GM12878 (cell line): ENCODE data around the gene GNG12. TPM values are rescaled to one million over a fixed set of nuclear protein-coding genes. Genes with fewer than 3 reads are reported as not detected.

Source experiments
- ATAC-seq: fragments of 200-7000 bp; cut with Tn5 transposase; 3 replicates; pipeline ENCODE4 v1.9.1; 2020; ENCODE audit warnings: mild to moderate bottlenecking, moderate library complexity
- BruUV-seq: library from RNA; stranded (reverse); fragments of 400-500 nt; replicated peaks from 2 replicates; lab custom pipeline; 2021; lab: Mats Ljungman, UMichigan
- CTCF ChIA-PET: fragments of 300-600 bp; sonication (Branson Sonifier 250); formaldehyde crosslinking; extraction: SDS; loops from one replicate; lab custom pipeline; 2021; ENCODE audit warnings: inconsistent platforms; lab: Yijun Ruan, JAX
- POLR2A ChIA-PET: fragments of 350-600 bp; formaldehyde crosslinking; extraction: SDS; loops from one replicate; lab custom pipeline; 2021; ENCODE audit warnings: inconsistent platforms; lab: Charles Lee
- RAD21 ChIA-PET: fragments of 300-600 bp; sonication (Branson Sonifier 250); formaldehyde crosslinking; loops from one replicate; lab custom pipeline; 2023; ENCODE audit warnings: antibody characterized with exemption; ENCODE audit not compliant: unreplicated experiment; lab: Charles Lee
- SMC1A ChIA-PET: fragments of 300-600 bp; sonication (Branson Sonifier 250); formaldehyde crosslinking; loops from one replicate; lab custom pipeline; 2023; ENCODE audit not compliant: unreplicated experiment, uncharacterized antibody; lab: Charles Lee
- DNase-seq: peaks from one replicate; pipeline ENCODE4 v3.0.0-alpha.2; 2011; ENCODE audit warnings: low read depth, low spot score
- FAIRE-seq: peaks from 3 replicates; lab custom pipeline; 2011; peaks lifted over from hg19 to GRCh38; lab: Jason Lieb, UNC
- H2AFZ ChIP-seq: 2 replicates; pipeline ENCODE4 v1.6.0; 2011; ENCODE audit warnings: low read depth, low read length, control low read depth; ENCODE audit not compliant: control insufficient read depth
- H3K27ac ChIP-seq: 2 replicates; pipeline ENCODE4 v1.5.1; 2011; ENCODE audit warnings: control low read depth; ENCODE audit not compliant: control insufficient read depth, insufficient read depth
- H3K27me3 ChIP-seq, 2 experiments: replicated peaks in 1 of 2; 2 replicates each; pipeline versions ENCODE4 v1.6.0 to v1.6.1; 2011; ENCODE audit warnings: low read length in 1 of 2; ENCODE audit not compliant: control insufficient read depth in 2 of 2, insufficient read depth in 2 of 2
- H3K36me3 ChIP-seq, 2 experiments: 2 replicates each; pipeline ENCODE4 v1.5.1; 2011; ENCODE audit warnings: low read length in 1 of 2; ENCODE audit not compliant: control insufficient read depth in 2 of 2, insufficient read depth in 2 of 2
- H3K4me1 ChIP-seq: 2 replicates; pipeline ENCODE4 v1.6.1; 2011; ENCODE audit warnings: mild to moderate bottlenecking, low read length, moderate library complexity, mixed read lengths; ENCODE audit not compliant: control insufficient read depth, insufficient read depth
- H3K4me2 ChIP-seq: 2 replicates; pipeline ENCODE4 v1.6.0; 2011; ENCODE audit warnings: control low read depth; ENCODE audit not compliant: control insufficient read depth, insufficient read depth
- H3K4me3 ChIP-seq: fragments of 200-600 bp; sonication (generic); 2 replicates; pipeline ENCODE4 v1.5.1; 2016
- H3K79me2 ChIP-seq: 2 replicates; pipeline ENCODE4 v1.6.0; 2011; ENCODE audit warnings: low read length; ENCODE audit not compliant: control insufficient read depth, insufficient read depth
- H3K9ac ChIP-seq: 2 replicates; pipeline ENCODE4 v1.8.0; 2011; ENCODE audit warnings: low read length, control low read depth, mixed read lengths; ENCODE audit not compliant: control insufficient read depth, insufficient read depth
- H3K9me3 ChIP-seq: replicated peaks from 3 replicates; pipeline ENCODE4 v1.5.1; 2011; ENCODE audit warnings: mild to moderate bottlenecking, low read length; ENCODE audit not compliant: control insufficient read depth, insufficient read depth
- H4K20me1 ChIP-seq: 2 replicates; pipeline ENCODE4 v1.6.0; 2011; ENCODE audit not compliant: control insufficient read depth, insufficient read depth
- BHLHE40 ChIP-seq, 2 experiments: fragments of 450-650 bp in 1 of 2; IDR thresholded peaks; 2 replicates each; pipeline ENCODE4 v1.6.1; 2011 to 2017; ENCODE audit warnings: low read depth in 2 of 2, borderline replicate concordance in 1 of 2, improper control_type of control experiment in 1 of 2, low read length in 1 of 2, mild to moderate bottlenecking in 1 of 2
- BMI1 ChIP-seq: fragments of 450-650 bp; IDR thresholded peaks from 2 replicates; pipeline ENCODE4 v1.6.1; 2016; ENCODE audit warnings: mild to moderate bottlenecking, moderate library complexity, borderline replicate concordance
- CTCF ChIP-seq, 3 experiments: IDR thresholded peaks in 2 of 3; conservative IDR thresholded peaks in 1 of 3; 2 replicates each; pipeline ENCODE4 v1.5.1; 2011; ENCODE audit warnings: low read depth in 3 of 3, low read length in 3 of 3, mild to moderate bottlenecking in 3 of 3, control low read depth in 2 of 3, moderate library complexity in 2 of 3, inconsistent platforms in 1 of 3, mixed read lengths in 1 of 3; ENCODE audit not compliant: control insufficient read depth in 2 of 3, insufficient read depth in 1 of 3; ENCODE audit errors: extremely low read depth in 1 of 3
- CUX1 ChIP-seq: IDR thresholded peaks from 2 replicates; pipeline ENCODE4 v1.6.1; 2012; ENCODE audit warnings: improper control_type of control experiment, low read depth, low read length; ENCODE audit not compliant: insufficient replicate concordance
- MTA2 ChIP-seq: fragments of 450-650 bp; IDR thresholded peaks from 2 replicates; pipeline ENCODE4 v1.6.1; 2016; ENCODE audit warnings: low read depth, mild to moderate bottlenecking, moderate library complexity
- MYC ChIP-seq: IDR thresholded peaks from 2 replicates; pipeline ENCODE4 v1.6.1; 2011; ENCODE audit warnings: mild to moderate bottlenecking, low read length, moderate library complexity, inconsistent platforms; ENCODE audit not compliant: insufficient read depth, insufficient replicate concordance, insufficient read length, severe bottlenecking
- SMAD1 ChIP-seq: fragments of 450-650 bp; IDR thresholded peaks from 2 replicates; pipeline ENCODE4 v1.6.1; 2018; ENCODE audit warnings: mild to moderate bottlenecking, low read depth; ENCODE audit not compliant: partially characterized antibody
- WGBS: methylation state at CpG from one replicate; pipeline ENCODE4 v1.1.6; 2016; ENCODE audit warnings: low lambda C conversion rate; ENCODE audit not compliant: insufficient replicate concordance, insufficient coverage; ENCODE audit errors: missing lambda C conversion rate; 5-methylcytosine and 5-hydroxymethylcytosine counted together
- in situ Hi-C: fragments of 300-500 bp; cut with MboI; formaldehyde crosslinking; loops from 9 replicates; pipeline ENCODE4 v1.14.3; 2018; ENCODE audit warnings: mixed read lengths
- intact Hi-C: fragments of 100-400 bp; cut with micrococcal nuclease; formaldehyde crosslinking; loops from one replicate; pipeline ENCODE4 v1.14.2; 2022; ENCODE audit not compliant: unreplicated experiment
- polyA plus RNA-seq, 11 experiments: library from polyadenylated mRNA; depleted of rRNA in 4 of 11; unstranded in 6 of 11; stranded (reverse) in 5 of 11; fragments of >200 nt; fragmentation: Nextera tagmentation in 4 of 11; fragmentation: Illumina TruSeq in 1 of 11; extraction: Ambion mirVana in 4 of 11; extraction: Trizol in 1 of 11; gene quantifications; 1 replicate in 1 of 11; 2 replicates in 10 of 11; pipeline versions ENCODE4 v1.2.1 to v1.2.3, GENCODE V29; 2011 to 2016; ENCODE audit warnings: inconsistent platforms in 2 of 11, missing spikeins in 2 of 11, low read depth in 1 of 11
- total RNA-seq, 4 experiments: library from RNA; depleted of rRNA in 3 of 4; stranded (reverse); fragments of >200 nt in 3 of 4; fragmentation: Illumina TruSeq in 1 of 4; extraction: Trizol in 1 of 4; gene quantifications; 2 replicates each; pipeline versions ENCODE4 v1.2.1 to v1.2.3, GENCODE V29; 2013 to 2021
- TF ChIP-seq, protein P1 (sequence below): IDR thresholded peaks from 2 replicates; pipeline ENCODE4 v1.6.1; 2012; ENCODE audit warnings: mild to moderate bottlenecking, low read depth, low read length

GNG12 gene
- total and polyA plus RNA-seq, 10 of the 15 experiments (the other 5 are each of a cell fraction or from before 2014, with no cell fraction given) = 0.22 to 32.8 (median 0.35) TPM

GRCh38 chr1:67682659-67683197, 150.5 kb downstream of the GNG12 start:
- H2AFZ ChIP-seq = no peak overlapping the region
- RAD21 ChIA-PET = interaction anchor here (0.8 to 11.0 kb wide), 3 partner anchors 9 to 74 kb away, joined by 3 to 225 read pairs (median 8); no protein-coding TSS in a partner anchor
- TF ChIP-seq MYC = no peak
- TF ChIP-seq, protein P1, sequence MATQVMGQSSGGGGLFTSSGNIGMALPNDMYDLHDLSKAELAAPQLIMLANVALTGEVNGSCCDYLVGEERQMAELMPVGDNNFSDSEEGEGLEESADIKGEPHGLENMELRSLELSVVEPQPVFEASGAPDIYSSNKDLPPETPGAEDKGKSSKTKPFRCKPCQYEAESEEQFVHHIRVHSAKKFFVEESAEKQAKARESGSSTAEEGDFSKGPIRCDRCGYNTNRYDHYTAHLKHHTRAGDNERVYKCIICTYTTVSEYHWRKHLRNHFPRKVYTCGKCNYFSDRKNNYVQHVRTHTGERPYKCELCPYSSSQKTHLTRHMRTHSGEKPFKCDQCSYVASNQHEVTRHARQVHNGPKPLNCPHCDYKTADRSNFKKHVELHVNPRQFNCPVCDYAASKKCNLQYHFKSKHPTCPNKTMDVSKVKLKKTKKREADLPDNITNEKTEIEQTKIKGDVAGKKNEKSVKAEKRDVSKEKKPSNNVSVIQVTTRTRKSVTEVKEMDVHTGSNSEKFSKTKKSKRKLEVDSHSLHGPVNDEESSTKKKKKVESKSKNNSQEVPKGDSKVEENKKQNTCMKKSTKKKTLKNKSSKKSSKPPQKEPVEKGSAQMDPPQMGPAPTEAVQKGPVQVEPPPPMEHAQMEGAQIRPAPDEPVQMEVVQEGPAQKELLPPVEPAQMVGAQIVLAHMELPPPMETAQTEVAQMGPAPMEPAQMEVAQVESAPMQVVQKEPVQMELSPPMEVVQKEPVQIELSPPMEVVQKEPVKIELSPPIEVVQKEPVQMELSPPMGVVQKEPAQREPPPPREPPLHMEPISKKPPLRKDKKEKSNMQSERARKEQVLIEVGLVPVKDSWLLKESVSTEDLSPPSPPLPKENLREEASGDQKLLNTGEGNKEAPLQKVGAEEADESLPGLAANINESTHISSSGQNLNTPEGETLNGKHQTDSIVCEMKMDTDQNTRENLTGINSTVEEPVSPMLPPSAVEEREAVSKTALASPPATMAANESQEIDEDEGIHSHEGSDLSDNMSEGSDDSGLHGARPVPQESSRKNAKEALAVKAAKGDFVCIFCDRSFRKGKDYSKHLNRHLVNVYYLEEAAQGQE = no peak
- TF ChIP-seq BHLHE40 (IDR thresholded peaks at IDR 0.05; ENCODE audit: borderline replicate concordance in 1 of 2, low read depth in 2 of 2, low read length in 1 of 2) = no peak
- TF ChIP-seq CUX1 = no peak
- TF ChIP-seq CTCF (IDR thresholded peaks at IDR 0.05 in 2 of 3, conservative IDR thresholded peaks at IDR 0.05 in 1 of 3; ENCODE audit: control insufficient read depth in 2 of 3, extremely low read depth in 1 of 3, insufficient read depth in 1 of 3, low read depth in 3 of 3, low read length in 3 of 3) = no peak
- no peak for TF ChIP-seq BMI1
- no peak for TF ChIP-seq MTA2
- TF ChIP-seq SMAD1 = no peak

More at GRCh38 chr1:67682659-67683197, 150.5 kb downstream of the GNG12 start:
- Histone ChIP-seq H3K4me1 (peaks cover 8% of the 10 kb centered on the region), H3K27me3 (peaks cover 0 to 2% of the 10 kb centered on the region in 2 experiments; a peak in 2 of 4 replicates), H4K20me1 (no peaks in the 10 kb centered on the region), H3K36me3 (no peaks in the 10 kb centered on the region), H3K4me3 (no peak overlapping the region), H3K9me3 (no peaks in the 10 kb centered on the region; the same call in 2 of the 3 replicates), H3K9ac (no peak overlapping the region), H3K4me2 (no peak overlapping the region), H3K79me2 (peaks cover 25% of the 10 kb centered on the region), H3K27ac (no peak overlapping the region)
- DNase-seq (no peak), FAIRE-seq (no peak), ATAC-seq (no peak)
- WGBS = 3% methylated on average over 3 of the region's 3 CpGs
- in situ Hi-C loops = loop anchor here (5.0 kb wide), 1 partner anchor 75 kb away; no protein-coding TSS in a partner anchor
- intact Hi-C loops = loop anchor here (1.0 to 10.0 kb wide), 2 partner anchors 121 to 348 kb away; no protein-coding TSS in a partner anchor
- ChIA-PET POLR2A (interaction anchor here (0.5 to 3.7 kb wide), 5 partner anchors 9 to 1726 kb away, joined by 3 to 30 read pairs (median 3); no protein-coding TSS in a partner anchor), CTCF (interaction anchor here (0.6 to 8.6 kb wide), 8 partner anchors 13 to 435 kb away, joined by 3 to 107 read pairs (median 4); no protein-coding TSS in a partner anchor), SMC1A (interaction anchor here (0.9 to 11.4 kb wide), 8 partner anchors 10 to 140 kb away, joined by 3 to 197 read pairs (median 8); no protein-coding TSS in a partner anchor)
- BruUV-seq = no TSS peak
